ENCODE results near the gene SORL1.
"Not testable (repeated sequence)": the region's sequence is repeated elsewhere in the genome, so short reads cannot be mapped to it uniquely, and the experiment has no call there.

GRCh38 chr11:121637587-121637986 is 185.5 kb downstream of the SORL1 start:
- TF ChIP-seq CTCF, POLR2AphosphoS5, EP300, POLR2A (IDR thresholded peaks at IDR 0.05): not testable (repeated sequence)
